Liver (tissue), 9 donors: ENCODE data around the gene LYRM2. TPM values are rescaled to one million over a fixed set of nuclear protein-coding genes. Genes with fewer than 3 reads are reported as not detected.
A peak's percentile ranks its signal among the peaks of the same experiment; 100 is the strongest.
"Not testable (repeated sequence)": the region's sequence is repeated elsewhere in the genome, so short reads cannot be mapped to it uniquely, and the experiment has no call there.

Source experiments
- DNase-seq: peaks from one replicate; pipeline ENCODE4 v3.0.0-alpha.2; 2017; ENCODE audit warnings: low spot score
- H3K27ac ChIP-seq, 2 donors: one replicate each; pipeline ENCODE4 v1.7.0; 2013; ENCODE audit warnings: inconsistent platforms in 2 of 2, low read length in 2 of 2, control low read depth in 1 of 2, low read depth in 1 of 2, mild to moderate bottlenecking in 1 of 2
- H3K27me3 ChIP-seq, 4 donors: one replicate each; pipeline versions ENCODE4 v1.6.1 to v1.7.0; 2013; ENCODE audit warnings: low read length in 3 of 4, inconsistent platforms in 1 of 4, mild to moderate bottlenecking in 1 of 4, moderate library complexity in 1 of 4; ENCODE audit not compliant: control insufficient read depth in 4 of 4, insufficient read depth in 4 of 4
- H3K36me3 ChIP-seq, 4 donors: one replicate each; pipeline versions ENCODE4 v1.6.1 to v1.7.0; 2013; ENCODE audit warnings: low read length in 3 of 4, mild to moderate bottlenecking in 3 of 4, low read depth in 1 of 4, moderate library complexity in 1 of 4; ENCODE audit not compliant: control insufficient read depth in 4 of 4, insufficient read depth in 3 of 4
- H3K4me1 ChIP-seq, 4 donors: one replicate each; pipeline versions ENCODE4 v1.6.1 to v1.7.0; 2013; ENCODE audit warnings: low read length in 3 of 4, mild to moderate bottlenecking in 3 of 4, moderate library complexity in 1 of 4; ENCODE audit not compliant: control insufficient read depth in 4 of 4, insufficient read depth in 4 of 4
- H3K4me3 ChIP-seq, 3 donors: one replicate each; pipeline versions ENCODE4 v1.6.1 to v1.7.0; 2013; ENCODE audit warnings: low read length in 3 of 3, control low read depth in 1 of 3, low read depth in 1 of 3, mild to moderate bottlenecking in 1 of 3
- H3K9ac ChIP-seq, 2 donors: one replicate each; pipeline ENCODE4 v1.7.0; 2013; ENCODE audit warnings: low read length in 2 of 2, mild to moderate bottlenecking in 2 of 2, moderate library complexity in 2 of 2, control low read depth in 1 of 2, low read depth in 1 of 2
- H3K9me3 ChIP-seq, 4 donors: one replicate each; pipeline versions ENCODE4 v1.6.1 to v1.7.0; 2013; ENCODE audit warnings: low read length in 3 of 4; ENCODE audit not compliant: control insufficient read depth in 4 of 4
- ATF3 ChIP-seq: IDR thresholded peaks from 2 replicates; pipeline ENCODE4 v1.6.1; 2016; ENCODE audit warnings: antibody characterized with exemption
- EGR1 ChIP-seq, 2 donors: IDR thresholded peaks; 2 replicates each; pipeline ENCODE4 v1.6.1; 2016 to 2018; ENCODE audit warnings: antibody characterized with exemption in 2 of 2, low read depth in 2 of 2
- FOXA1 ChIP-seq: IDR thresholded peaks from 2 replicates; pipeline ENCODE4 v1.6.1; 2016; ENCODE audit warnings: antibody characterized with exemption
- FOXA2 ChIP-seq: IDR thresholded peaks from 2 replicates; pipeline ENCODE4 v1.6.1; 2016; ENCODE audit warnings: antibody characterized with exemption
- HNF4A ChIP-seq, 2 donors: conservative IDR thresholded peaks; 2 replicates each; pipeline ENCODE4 v1.6.1; 2016; ENCODE audit warnings: antibody characterized with exemption in 2 of 2, mild to moderate bottlenecking in 2 of 2
- JUND ChIP-seq, 2 donors: IDR thresholded peaks; 2 replicates each; pipeline ENCODE4 v1.6.1; 2016; ENCODE audit warnings: antibody characterized with exemption in 2 of 2
- MAX ChIP-seq: IDR thresholded peaks from 2 replicates; pipeline ENCODE4 v1.6.1; 2016; ENCODE audit warnings: antibody characterized with exemption
- RAD21 ChIP-seq, 2 donors: IDR thresholded peaks; 2 replicates each; pipeline ENCODE4 v1.6.1; 2016; ENCODE audit warnings: antibody characterized with exemption in 2 of 2, mild to moderate bottlenecking in 2 of 2
- REST ChIP-seq: IDR thresholded peaks from 2 replicates; pipeline ENCODE4 v1.6.1; 2016; ENCODE audit warnings: antibody characterized with exemption, mild to moderate bottlenecking
- RXRA ChIP-seq, 2 donors: IDR thresholded peaks; 2 replicates each; pipeline ENCODE4 v1.6.1; 2017 to 2018; ENCODE audit warnings: antibody characterized with exemption in 2 of 2, mild to moderate bottlenecking in 1 of 2
- SP1 ChIP-seq: IDR thresholded peaks from 2 replicates; pipeline ENCODE4 v1.6.1; 2018; ENCODE audit warnings: antibody characterized with exemption, mild to moderate bottlenecking
- TAF1 ChIP-seq: conservative IDR thresholded peaks from 2 replicates; pipeline ENCODE4 v1.6.1; 2016; ENCODE audit warnings: antibody characterized with exemption, mild to moderate bottlenecking
- YY1 ChIP-seq: IDR thresholded peaks from 2 replicates; pipeline ENCODE4 v1.6.1; 2016; ENCODE audit warnings: antibody characterized with exemption, mild to moderate bottlenecking
- ZBTB33 ChIP-seq: IDR thresholded peaks from 2 replicates; pipeline ENCODE4 v1.6.1; 2016; ENCODE audit warnings: antibody characterized with exemption
- WGBS: extraction: QIAGEN DNeasy Blood & Tissue Kit; methylation state at CpG from one replicate; pipeline ENCODE4 v1.1.7; 2013; 5-methylcytosine and 5-hydroxymethylcytosine counted together
- polyA plus RNA-seq, 2 donors: library from polyadenylated mRNA; stranded (reverse) in 1 of 2; unstranded in 1 of 2; fragments of 200-250 nt in 1 of 2; fragments of >200 nt in 1 of 2; fragmentation: Nextera tagmentation in 1 of 2; extraction: Ambion mirVana in 1 of 2; gene quantifications; one replicate each; pipeline versions ENCODE4 v1.2.1 to v1.2.3, GENCODE V29; 2013 to 2015
- total RNA-seq, 2 donors: library from RNA; depleted of rRNA; stranded (reverse); fragments of >200 nt; gene quantifications; one replicate each; pipeline ENCODE4 v1.2.3, GENCODE V29; 2014
- donor health status: healthy.
- donor health status: healthy.
- donor health status: healthy.
- donor health status: healthy.
- donor health status: healthy.

The LYRM2 gene
- total and polyA plus RNA-seq, 4 donors: 8.9 to 34.7 (median 12.4) TPM

- Histone ChIP-seq H3K36me3 (peaks cover 0 to 10% (median 7%) of the 10 kb centered on the region in 4 donors), H3K9me3 (no peaks in the 10 kb centered on the region), H3K4me3 (peak overlapping the region; percentile 51 to 58 (median 54)), H3K4me1 (peaks cover 0 to 15% (median 9%) of the 10 kb centered on the region in 4 donors), H3K9ac (peak overlapping the region; percentile 54 to 75), H3K27me3 (no peaks in the 10 kb centered on the region), H3K27ac (peak overlapping the region; percentile 67 to 73)
- TF ChIP-seq TAF1 (no peak), REST (no peak), JUND (IDR thresholded peaks at IDR 0.05) (no peak), YY1 (no peak), MAX (no peak), ZBTB33 (no peak), HNF4A (conservative IDR thresholded peaks at IDR 0.05) (no peak), ATF3 (no peak), EGR1 (IDR thresholded peaks at IDR 0.05; ENCODE audit: low read depth in 2 of 2) (no peak), FOXA1 (no peak), RAD21 (IDR thresholded peaks at IDR 0.05) (no peak), FOXA2 (no peak)
- no peak for DNase-seq
- WGBS: 16% methylated on average over 7 of the region's 7 CpGs
These were observed 607 bp downstream of the LYRM2 start for GRCh38 chr6:89637960-89638319.

GRCh38 chr6:89636412-89636811, 2.1 kb downstream of the LYRM2 start:
- not testable (repeated sequence) for H3K9ac ChIP-seq, H3K36me3 ChIP-seq, H3K27ac ChIP-seq, H3K4me3 ChIP-seq, H3K27me3 ChIP-seq, DNase-seq, H3K9me3 ChIP-seq
- peaks cover 0 to 15% (median 9%) of the 10 kb centered on the region in 4 donors for H3K4me1 ChIP-seq
- WGBS: 100% methylated on average over 3 of the region's 3 CpGs

- WGBS: 95% methylated on average over 9 of the region's 9 CpGs
- H3K9me3 ChIP-seq: no peaks in the 10 kb centered on the region
- H3K4me3 ChIP-seq: no peak overlapping the region
- peaks cover 0 to 18% (median 8%) of the 10 kb centered on the region in 4 donors for H3K36me3 ChIP-seq
- no peak for DNase-seq
- no peaks in the 10 kb centered on the region for H3K4me1 ChIP-seq
- H3K27me3 ChIP-seq: no peaks in the 10 kb centered on the region
- no peak overlapping the region for H3K9ac ChIP-seq
- no peak overlapping the region for H3K27ac ChIP-seq
- TF ChIP-seq HNF4A (conservative IDR thresholded peaks at IDR 0.05) (no peak), JUND (IDR thresholded peaks at IDR 0.05) (no peak), RXRA (IDR thresholded peaks at IDR 0.05) (no peak), ATF3 (no peak), ZBTB33 (no peak), SP1 (no peak), REST (no peak)
These were observed 8.1 kb downstream of the LYRM2 start for GRCh38 chr6:89630488-89630887.
